Stimulated activated CD4-positive, alpha-beta T cell treated with anti-CD3 and anti-CD28 coated beads, TNF-alpha, amount 100 ng/mL, for 1 hour (primary cell): ENCODE data around the gene DMGDH.
"Not testable (repeated sequence)": the region's sequence is repeated elsewhere in the genome, so short reads cannot be mapped to it uniquely, and the experiment has no call there.

Source experiments
- DNase-seq, 3 donors: peaks; one replicate each; pipeline ENCODE4 v3.0.0-alpha.2; 2020; ENCODE audit warnings: low read depth in 3 of 3, low spot score in 1 of 3

DMGDH gene

DNA sequence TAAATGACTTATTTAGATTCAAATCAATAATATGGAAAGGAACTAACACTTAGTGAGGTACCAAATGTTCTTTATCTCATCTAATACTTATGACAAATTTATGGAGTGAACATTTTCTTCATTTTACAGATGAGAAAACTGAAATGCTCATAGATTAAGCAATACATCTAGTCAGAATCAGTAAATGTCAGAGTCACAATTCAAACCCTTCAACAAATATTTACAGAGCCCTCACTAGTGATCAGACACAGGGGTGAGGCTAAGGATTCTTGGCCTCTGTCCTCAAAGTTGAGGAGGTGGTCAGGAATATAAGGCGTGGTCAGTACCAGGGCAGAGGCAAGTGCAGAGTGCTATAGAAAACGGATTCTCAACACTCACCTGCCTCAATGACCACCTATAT is 54.8 kb downstream of the DMGDH start:
- DNase-seq, result no peak

DNA sequence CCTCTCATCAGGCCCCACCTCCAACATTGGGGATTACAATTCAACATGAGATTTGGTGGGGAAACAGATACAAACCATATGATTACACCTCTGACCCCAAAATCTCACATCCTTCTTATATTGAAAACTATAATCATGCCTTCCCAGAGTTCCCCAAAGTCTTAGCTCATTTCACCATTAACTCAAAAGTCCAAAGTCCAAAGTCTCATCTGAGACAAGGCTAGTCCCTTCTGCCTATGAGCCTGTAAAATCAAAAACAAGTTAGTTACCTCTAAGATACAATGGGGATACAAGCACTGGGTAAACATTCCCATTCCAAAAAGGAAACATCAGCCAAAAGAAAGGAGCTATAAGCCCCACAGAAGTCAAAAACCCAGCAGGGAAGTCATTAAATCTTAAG is 57.6 kb downstream of the DMGDH start:
- DNase-seq, result no peak

GRCh38 chr5:79011219-79011836 is 58.1 kb downstream of the DMGDH start:
- no peak for DNase-seq

DNA sequence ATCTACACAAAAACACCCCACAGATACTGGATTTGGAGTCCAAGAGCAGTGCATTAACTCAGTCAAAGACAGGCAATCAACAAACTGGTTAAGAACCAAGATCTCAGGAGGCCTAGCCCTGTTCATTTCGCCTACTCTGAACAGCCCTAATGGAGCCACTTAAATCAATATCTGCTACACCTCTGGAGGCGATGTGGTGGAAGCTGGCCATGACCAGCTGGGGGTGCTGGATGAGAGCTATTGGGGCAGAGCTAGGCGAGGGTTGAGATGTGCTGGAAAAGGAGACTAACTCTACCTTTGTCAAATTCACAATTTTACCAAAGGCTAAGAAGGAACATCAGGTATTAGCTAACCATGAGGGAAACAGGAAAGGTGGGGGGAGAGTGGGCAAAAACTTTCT is 61.1 kb downstream of the DMGDH start:
- DNase-seq, result no peak

- DNase-seq, result no peak
Observed at GRCh38 chr5:79007872-79008271, 61.6 kb downstream of the DMGDH start.

- DNase-seq, result no peak
Observed at GRCh38 chr5:79005936-79006631, 63.4 kb downstream of the DMGDH start.

DNA sequence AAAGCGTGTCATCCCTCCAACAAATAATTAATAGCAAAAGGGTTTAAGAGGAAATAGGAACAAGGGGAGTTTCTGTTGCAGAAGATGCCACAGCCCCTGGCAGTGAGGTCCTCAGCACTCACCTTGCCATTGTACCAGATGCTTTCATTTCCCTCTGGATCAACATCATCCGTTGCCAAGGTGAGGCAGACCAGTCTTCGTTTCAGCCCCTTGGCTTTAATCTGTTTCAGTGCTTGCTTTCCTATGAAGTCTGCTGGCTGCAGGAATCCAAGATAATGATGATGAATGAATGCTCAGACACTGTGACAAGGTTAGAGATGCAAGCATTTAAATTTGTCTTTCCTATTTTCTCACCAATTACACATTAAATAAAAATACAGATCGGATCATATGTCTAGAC is 64.3 kb downstream of the DMGDH start:
- DNase-seq, result no peak

GRCh38 chr5:79002374-79002773 is 67.1 kb downstream of the DMGDH start:
- no peak for DNase-seq

GRCh38 chr5:79001471-79001870 is 68.0 kb downstream of the DMGDH start:
- no peak for DNase-seq

GRCh38 chr5:78997090-78997489 is 72.4 kb downstream of the DMGDH start:
- no peak for DNase-seq

GRCh38 chr5:78995521-78996007 is 73.9 kb downstream of the DMGDH start:
- DNase-seq, result no peak

GRCh38 chr5:78993165-78993564 is 76.3 kb downstream of the DMGDH start:
- no peak for DNase-seq

- DNase-seq, result no peak
Observed at GRCh38 chr5:78992146-78992545, 77.3 kb downstream of the DMGDH start.

- no peak for DNase-seq
Observed at GRCh38 chr5:78989080-78989479, 80.4 kb downstream of the DMGDH start.

DNA sequence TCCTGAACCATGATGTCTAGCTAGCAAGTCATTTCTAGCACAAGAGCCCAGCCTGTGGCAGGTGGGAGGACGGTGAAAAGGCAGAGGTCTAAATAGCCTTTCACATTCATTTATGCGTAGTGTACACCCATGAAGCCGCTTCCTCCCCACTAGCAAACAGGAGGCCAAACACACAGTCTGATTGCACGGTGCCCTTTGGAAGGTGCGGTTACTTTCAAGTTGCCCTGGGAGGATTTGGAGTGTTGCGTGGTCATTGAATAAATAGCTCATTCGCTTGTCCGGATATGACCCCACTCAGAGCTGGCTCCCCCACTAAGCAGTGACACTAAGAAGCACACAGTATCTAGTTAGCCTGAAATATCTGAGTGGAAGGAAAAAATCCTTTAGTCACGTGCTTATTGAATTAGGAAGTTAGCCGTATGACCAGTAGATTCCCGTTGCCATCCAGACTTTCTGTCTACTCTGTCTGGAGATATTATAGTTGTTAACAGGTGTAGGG is 83.7 kb downstream of the DMGDH start:
- peak in 1 of 3 donors; percentile 20 for DNase-seq

- DNase-seq, result peak in 2 of 3 donors; percentile 18 to 23
Observed at GRCh38 chr5:78985116-78985724, 84.3 kb downstream of the DMGDH start, which contains the start of gene ARSB. Gene ARSB (minus strand): TSS chr5:78985310. CDS start chr5:78985248, 62 bp downstream.

DNA sequence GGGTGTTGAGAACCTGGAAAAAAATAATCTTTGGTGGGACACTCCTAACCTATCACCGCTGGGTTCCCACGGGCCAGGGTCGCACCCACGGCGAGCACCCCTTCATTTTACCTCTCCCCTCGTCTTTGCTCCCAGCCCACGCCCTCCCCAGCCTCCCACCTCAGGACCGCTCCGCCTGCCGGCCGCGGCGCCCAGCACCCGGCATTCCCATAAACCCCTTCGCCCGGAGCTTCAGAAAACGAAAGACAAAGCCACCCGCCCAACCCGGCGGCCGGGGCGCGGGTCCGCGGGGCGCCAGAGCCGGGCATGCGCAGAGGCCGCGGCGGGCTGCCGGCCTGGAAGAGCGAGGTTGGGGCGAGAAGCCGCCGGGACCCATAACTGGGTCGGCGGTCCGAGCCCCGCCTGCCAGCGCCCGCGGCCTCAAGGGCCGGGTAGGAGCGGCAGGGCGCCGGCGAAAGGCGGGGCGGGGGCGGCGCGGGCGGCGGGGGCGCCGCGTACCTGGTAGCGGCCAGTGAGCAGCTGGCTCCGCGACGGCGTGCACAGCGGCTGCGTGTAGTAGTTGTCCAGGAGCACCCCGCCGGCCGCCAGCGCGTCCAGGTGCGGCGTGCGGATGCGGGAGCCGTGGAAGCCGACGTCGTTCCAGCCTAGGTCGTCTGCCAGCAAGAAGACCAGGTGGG is 84.9 kb downstream of the DMGDH start:
- peak; percentile 32 to 67 (median 58) for DNase-seq

DNA sequence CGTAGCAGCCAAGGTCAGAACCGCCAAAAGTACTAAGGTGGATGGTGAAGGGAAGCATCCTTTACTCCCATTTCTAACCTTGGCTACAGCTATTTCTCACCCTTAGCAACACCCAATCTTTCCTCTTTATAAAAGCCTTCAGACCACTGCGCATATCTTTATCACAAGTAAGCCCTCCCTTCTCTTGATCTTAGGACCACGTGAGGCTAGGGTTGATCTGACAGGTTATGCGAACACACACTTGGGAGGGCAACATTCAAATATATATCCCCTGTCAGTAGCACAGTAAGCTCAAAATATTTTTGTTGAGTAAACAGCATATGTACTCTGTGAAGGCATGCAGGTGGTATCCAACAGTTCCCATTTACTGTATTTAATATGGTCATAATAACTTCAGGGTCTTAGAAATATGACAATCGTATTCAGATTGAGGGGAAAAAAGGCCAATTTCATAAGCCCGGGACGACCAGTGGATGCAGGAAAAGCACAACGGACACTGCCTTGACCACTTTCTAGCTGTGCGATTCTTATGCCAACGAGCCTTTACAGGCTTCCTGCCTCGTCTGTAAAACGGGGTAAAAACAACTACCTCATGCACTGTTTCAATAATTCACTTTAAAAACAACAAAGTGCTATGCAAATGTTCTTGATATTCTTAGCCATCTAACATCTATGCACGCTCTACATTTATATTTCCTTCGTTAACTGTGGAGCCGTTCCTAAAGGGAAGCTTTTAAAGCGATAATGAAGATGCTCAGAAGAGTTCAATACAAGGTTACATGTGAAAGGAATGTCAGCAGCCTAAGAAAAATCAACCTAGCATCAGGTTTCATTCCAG is 85.7 kb downstream of the DMGDH start:
- no peak for DNase-seq

DNA sequence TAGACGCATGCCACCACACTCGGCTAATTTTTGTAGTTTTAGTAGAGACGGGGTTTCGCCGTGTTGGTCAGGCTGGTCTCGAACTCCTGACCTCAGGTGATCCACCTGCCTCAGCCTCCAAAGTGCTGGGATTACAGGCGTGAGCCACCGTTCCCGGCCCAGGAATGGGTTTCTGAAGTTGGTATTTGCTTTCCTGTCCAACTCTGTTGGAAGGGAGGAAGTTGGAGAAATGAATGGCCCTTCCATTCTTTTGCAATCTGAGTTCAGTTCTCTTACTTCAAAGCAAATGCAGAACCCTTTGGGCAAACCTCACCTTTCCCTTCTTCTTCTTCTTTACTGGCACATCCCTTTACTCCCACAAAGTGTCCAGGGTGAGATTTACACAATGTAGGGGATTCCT is 86.3 kb downstream of the DMGDH start:
- not testable (repeated sequence) for DNase-seq

DNA sequence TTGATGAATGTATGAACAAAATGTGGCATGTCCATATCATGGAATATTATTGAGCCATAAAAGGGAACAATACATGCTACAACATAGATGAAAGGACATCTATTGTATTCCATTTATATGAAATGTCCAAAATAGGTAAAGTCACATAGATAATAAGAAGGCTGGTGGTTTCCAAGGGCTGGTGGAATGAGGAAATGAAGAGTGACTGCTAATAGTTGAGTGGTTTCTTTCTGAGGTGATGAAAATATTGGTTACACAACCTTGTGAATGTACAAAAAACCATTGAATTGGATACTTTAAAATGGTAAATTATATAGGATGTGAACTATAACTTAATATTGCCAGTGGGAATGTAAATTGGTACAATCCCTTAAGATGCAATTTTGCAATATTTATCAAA is 89.6 kb downstream of the DMGDH start:
- DNase-seq, result no peak
